ENCODE results near the gene DNAJC5. TPM values are rescaled to one million over a fixed set of nuclear protein-coding genes. Genes with fewer than 3 reads are reported as not detected.
"Not testable (repeated sequence)": the region's sequence is repeated elsewhere in the genome, so short reads cannot be mapped to it uniquely, and the experiment has no call there.

DNAJC5 gene
- polyA plus RNA-seq, 1 donor = 26.4 TPM

GRCh38 chr20:63903796-63904561, 9.1 kb downstream of the DNAJC5 start:
- no peak for DNase-seq

DNA sequence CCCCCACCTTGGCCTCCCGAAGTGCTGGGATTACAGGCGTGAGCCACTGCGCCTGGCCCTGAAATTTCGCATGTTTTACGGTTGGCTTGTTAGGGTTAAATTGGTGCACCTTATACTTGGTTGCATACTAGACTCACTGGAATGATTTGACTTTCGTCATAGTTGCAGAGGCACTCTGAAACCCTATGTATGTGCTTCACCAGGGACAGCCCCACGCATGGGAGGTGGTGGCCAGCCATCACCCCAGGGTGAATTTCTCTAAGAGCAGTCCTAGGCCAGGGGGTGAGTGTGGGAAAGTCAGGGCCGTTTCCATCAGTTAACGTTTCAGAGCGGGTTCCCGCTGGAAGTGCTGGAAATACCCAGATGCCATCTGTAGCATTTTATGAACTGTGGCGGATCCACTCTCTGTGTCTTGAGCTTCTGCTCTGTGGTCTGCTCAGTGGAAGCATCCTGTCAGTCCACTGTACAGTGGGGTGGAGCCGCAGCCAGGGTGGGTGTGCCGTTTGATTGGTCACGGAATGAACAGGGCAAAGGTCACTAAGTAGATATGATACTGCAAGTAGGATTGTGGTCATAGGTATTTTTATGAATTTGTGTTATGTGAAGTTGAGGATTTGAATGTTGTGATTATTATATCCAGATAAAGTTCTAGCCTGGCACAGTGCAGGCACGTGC, 13.2 kb downstream of the DNAJC5 start:
- no peak for DNase-seq

- DNase-seq = no peak
Observed at GRCh38 chr20:63911176-63911575, 16.2 kb downstream of the DNAJC5 start.

GRCh38 chr20:63913768-63914167, 18.8 kb downstream of the DNAJC5 start:
- DNase-seq = no peak

DNA sequence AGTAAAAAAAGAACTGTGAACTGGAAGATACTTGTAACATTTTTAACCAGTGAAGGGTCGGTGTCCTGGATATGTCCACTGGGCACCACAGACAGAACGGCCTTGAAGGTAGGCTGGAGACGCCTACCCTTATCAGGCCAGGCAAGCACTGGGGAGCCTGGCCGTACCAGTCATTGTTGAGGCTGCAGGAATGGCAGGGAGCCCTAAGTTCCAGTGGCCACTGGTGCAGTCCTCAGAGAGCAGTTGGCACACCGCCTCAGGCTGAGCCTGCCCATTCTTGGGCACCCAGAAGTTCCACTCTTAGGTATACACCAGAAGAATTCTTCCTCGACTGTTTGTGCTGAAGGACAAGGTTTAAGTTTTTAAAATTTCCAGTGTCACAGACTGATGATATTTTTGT, 20.5 kb downstream of the DNAJC5 start:
- DNase-seq = no peak

GRCh38 chr20:63916371-63916939, 21.5 kb downstream of the DNAJC5 start:
- DNase-seq = not testable (repeated sequence)

GRCh38 chr20:63917811-63918210, 22.9 kb downstream of the DNAJC5 start:
- DNase-seq = no peak

DNA sequence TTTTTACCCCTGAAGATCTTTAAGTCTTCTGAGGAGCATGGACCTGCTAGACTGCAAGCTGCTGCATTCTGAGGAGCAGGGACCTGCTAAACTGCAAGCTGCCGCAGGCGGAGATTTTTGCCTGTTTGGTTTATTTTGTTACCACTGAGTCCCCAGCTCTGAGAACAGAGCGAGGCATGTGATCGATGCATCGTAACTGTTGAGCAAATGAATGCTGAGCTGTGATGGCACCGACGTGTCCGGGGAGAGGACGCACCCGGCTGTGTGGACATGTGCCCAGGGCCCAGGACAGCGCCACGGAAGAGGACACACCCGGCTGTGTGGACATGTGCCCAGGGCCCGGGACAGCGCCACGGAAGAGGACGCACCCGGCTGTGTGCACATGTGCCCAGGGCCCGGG, 24.2 kb downstream of the DNAJC5 start:
- no peak for DNase-seq

DNA sequence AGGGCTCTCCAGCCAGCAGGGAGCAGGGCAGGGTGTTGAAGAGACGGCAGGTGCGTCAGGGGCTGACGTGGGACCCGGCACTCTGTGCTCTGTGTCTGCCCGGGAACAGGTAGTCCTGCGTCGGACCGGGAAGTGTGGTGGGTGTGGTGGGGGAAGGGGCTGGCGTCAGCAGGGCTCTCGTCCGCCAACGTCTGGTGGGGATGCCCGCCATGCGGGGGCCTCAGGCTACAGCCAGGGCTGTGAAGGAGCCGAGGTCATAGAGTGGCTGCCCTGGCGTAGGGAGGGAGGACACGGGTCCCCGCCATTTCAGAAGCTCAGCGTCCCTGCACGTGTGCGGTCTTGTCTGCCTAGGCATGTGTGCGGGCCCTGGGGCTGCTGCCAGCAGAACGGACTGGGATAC, 25.3 kb downstream of the DNAJC5 start:
- no peak for DNase-seq

DNA sequence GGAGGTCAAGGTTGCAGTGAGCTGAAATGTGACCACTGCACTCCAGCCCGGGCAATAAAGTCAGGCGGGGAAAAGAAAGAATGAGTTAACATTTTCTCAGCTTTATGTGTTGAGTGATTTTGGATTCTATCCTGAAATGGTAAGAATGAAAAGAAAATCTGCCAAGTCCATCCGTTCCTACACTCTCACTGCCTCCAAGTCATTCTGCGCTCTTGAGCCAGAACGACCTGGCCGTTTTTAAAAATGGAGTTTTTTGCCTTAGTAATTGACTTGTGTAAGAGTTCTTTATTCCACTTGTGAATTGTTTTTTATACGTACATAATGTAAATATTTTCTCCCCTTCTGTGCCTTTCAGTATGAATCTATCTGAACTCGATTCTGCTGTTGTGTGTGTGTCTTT, 28.7 kb downstream of the DNAJC5 start:
- DNase-seq = no peak

GRCh38 chr20:63924241-63924640, 29.3 kb downstream of the DNAJC5 start:
- DNase-seq = no peak

- DNase-seq = no peak
Observed at GRCh38 chr20:63926298-63926697, 31.4 kb downstream of the DNAJC5 start.

- DNase-seq = no peak
Observed at GRCh38 chr20:63929071-63929470, 34.1 kb downstream of the DNAJC5 start.

DNA sequence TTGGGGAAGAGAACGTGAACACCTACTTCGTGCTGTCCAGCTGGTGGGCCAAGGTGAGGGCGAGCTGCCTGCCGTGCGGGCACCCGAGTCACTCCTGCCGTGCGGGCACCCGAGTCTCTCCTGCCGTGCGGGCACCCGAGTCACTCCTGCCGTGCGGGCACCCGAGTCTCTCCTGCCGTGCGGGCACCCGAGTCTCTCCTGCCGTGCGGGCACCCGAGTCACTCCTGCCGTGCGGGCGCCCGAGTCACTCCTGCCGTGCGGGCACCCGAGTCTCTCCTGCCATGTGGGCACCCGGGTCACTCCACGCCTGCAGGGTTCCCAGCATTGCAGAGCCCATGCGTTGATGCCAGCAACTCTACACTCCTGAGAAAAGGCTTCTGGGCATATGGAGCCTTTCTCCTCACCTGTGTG, 34.6 kb downstream of the DNAJC5 start:
- DNase-seq = not testable (repeated sequence)

DNA sequence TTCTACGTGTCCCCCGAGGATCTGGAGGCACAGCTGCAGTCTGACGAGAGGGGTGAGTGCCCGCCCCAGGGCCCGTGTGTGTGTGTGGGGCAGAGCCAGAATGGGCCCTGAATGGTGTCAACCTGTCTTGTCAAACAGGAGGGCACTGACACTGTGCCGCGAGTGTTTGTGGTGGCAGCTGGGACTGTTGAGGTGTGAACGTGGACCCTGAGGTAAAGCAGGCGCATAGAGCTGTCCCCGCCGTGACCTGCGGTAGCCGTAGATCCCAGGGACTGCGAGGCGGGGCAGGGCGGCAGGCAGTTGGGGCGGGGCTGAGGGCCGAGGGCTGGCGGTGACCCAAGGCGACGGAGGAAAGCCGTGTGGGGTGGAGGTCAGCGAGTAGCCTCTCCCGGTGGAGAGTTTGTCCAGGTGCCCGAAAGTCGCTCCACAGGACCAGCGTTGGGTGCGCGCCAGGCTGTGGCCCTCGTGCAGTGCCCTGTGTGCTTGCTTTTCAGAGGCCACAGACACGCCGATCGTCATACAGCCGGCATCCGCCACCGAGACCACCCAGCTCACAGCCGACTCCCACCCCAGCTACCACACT, 36.1 kb downstream of the DNAJC5 start:
- no peak for DNase-seq

DNA sequence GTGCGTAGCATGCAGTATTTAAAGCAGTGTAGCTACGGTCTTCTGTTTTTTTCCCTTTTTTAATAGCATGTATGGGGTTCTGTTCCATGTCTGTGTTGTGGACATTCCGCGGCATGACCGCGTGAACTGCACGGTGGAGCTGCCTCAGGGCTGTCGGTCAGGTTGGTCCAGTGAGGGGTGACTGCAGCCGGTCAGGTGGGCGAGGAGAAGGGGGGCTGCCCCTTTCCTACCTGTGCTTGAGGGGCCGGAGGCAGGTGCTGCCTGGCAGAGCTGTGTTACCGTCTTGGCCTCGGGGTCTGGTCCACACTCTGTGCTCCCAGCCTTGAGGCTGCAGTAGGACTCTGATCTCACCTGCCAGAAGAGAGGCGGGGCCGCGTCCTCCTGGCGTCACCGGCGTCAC, 36.8 kb downstream of the DNAJC5 start:
- DNase-seq = no peak

DNA sequence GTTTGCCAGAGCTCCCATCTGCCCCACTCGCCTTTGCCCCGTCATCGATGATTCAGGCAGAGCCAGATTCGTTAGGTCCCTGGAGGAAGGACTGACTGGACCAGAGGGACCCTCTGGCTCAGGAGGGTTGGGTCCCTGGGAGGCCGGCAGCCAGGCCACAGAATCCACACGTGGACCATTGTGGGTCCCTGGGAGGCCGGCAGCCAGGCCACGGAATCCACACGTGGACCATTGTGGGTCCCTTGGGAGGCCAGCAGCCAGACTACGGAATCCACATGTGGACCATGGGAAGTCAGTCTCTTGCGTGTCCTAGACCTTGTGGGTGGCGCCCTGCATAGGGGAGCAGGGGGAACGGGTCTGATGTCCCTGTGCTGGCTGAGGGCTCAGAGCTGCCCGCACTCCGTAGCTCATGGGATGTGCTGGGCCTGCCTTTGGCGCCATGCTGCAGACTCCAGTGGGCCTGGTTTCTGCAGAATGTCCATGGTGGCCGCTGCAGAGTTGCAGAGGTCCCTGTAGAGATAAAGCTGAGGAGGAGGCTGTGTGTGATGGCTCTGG, 37.8 kb downstream of the DNAJC5 start:
- DNase-seq = no peak

- DNase-seq = no peak
Observed at GRCh38 chr20:63933646-63934045, 38.7 kb downstream of the DNAJC5 start.

DNA sequence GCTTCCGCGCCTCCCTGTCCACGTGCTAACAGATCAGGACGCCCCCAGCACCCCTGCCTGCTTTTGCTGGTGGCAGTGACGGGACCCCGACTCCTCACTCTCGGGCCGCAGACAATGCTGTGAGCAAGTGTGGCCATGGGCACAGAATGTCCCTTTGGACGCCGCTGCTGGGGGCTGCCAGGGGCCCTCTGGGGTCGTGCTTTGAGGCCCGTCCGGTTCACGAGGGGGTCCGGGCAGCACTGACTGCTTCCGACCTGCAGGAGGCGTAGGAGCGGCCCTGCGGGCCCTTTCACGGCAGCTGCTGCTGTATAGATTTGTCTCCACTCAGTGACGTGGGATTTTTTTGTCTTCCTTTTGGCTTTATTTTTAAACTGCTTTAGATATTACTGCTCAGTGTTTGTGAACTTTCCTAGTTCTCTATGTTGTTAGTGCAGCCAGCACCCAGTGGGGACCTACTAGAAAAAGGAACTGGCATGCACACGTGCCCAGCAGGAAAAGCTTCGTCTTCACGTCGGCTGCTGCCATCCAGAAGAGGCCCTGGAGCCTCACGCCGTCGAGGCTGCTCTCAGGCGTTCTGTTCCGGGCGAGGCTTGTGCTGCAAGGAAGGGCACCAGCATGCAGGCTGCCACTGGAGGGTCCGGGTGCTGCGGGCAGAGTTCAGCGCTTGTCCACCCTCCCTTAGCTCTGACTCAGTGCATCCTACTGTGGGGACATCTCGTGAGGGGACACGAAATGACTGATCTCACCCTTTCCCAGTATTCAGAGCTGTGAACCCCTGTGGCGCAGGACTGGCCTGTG, 39.5 kb downstream of the DNAJC5 start:
- DNase-seq = no peak

DNA sequence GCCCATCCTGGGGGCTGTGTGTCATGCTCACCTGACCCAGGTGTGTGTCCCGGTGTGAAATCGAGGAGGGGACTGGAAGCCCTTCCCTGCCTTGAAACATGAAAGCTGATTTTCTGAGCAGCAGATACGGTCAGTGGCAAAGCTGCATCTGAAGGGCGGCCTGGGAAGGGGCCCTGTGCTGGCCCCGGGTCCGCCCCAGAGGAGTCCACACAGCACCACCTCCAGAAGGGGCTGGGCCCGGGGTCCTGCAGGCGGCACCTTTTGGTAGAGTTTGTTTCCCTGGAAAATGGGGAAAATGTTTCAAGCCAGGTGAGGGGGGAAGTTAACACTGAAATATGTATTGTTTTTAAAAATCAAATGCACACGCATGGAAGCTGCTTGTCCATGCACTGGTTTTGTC, 40.5 kb downstream of the DNAJC5 start:
- DNase-seq = no peak

DNA sequence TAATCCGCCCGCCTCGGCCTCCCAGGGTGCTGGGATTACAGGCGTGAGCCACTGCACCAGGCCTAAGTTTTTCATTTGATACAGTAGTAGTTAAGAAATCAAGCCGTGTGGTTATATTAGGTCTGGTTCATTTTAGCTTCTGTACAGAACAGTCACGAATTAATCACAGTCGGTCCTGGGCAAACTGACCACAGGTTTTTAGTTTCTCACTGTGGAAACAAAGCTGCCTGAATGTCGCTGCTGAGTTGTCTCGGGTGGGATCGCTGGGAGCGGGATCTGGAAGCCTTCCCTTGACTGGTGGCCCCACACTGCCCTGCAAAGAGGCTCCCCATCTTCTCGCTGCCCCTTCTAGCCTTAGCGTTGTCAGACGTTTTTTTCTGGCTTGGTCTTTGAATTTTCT, 42.7 kb downstream of the DNAJC5 start:
- no peak for DNase-seq

Measured in left kidney (tissue), 2 donors.